Activated CD4-positive, alpha-beta T cell treated with anti-CD3 and anti-CD28 coated beads for 36 hours (primary cell): ENCODE results near the gene DNTTIP2. TPM values are rescaled to one million over a fixed set of nuclear protein-coding genes. Genes with fewer than 3 reads are reported as not detected.
A peak's percentile ranks its signal among the peaks of the same experiment; 100 is the strongest.
"Not testable (repeated sequence)": the region's sequence is repeated elsewhere in the genome, so short reads cannot be mapped to it uniquely, and the experiment has no call there.

ENCODE experiments used
- ATAC-seq: fragments of 200-7000 bp; cut with Tn5 transposase; one replicate; pipeline ENCODE4 v1.10.0; 2021; ENCODE audit warnings: mild to moderate bottlenecking, moderate library complexity
- CTCF ChIA-PET: fragments of 350-600 bp; sonication (Branson Sonifier 250); formaldehyde crosslinking; loops from one replicate; lab custom pipeline; 2021; ENCODE audit warnings: antibody characterized with exemption; lab: Charles Lee
- POLR2A ChIA-PET: fragments of 350-600 bp; sonication (Branson Sonifier 250); formaldehyde crosslinking; loops from one replicate; lab custom pipeline; 2021; ENCODE audit warnings: antibody characterized with exemption, inconsistent platforms; lab: Charles Lee
- DNase-seq: peaks from one replicate; pipeline ENCODE4 v3.0.0-alpha.2; 2020
- H3K27ac Mint-ChIP-seq: one replicate; pipeline ENCODE4 v1.8.0; 2021; ENCODE audit warnings: mixed read lengths
- H3K27me3 Mint-ChIP-seq: one replicate; pipeline ENCODE4 v1.8.0; 2021; ENCODE audit warnings: mixed read lengths
- H3K36me3 Mint-ChIP-seq: one replicate; pipeline ENCODE4 v1.8.0; 2021; ENCODE audit warnings: low read depth, mixed read lengths
- H3K4me1 Mint-ChIP-seq: one replicate; pipeline ENCODE4 v1.8.0; 2021; ENCODE audit warnings: mixed read lengths
- H3K4me3 Mint-ChIP-seq: one replicate; pipeline ENCODE4 v1.8.0; 2021; ENCODE audit warnings: mild to moderate bottlenecking, moderate library complexity, mixed read lengths
- H3K9me3 Mint-ChIP-seq: one replicate; pipeline ENCODE4 v1.8.0; 2021; ENCODE audit warnings: low read depth, mixed read lengths
- intact Hi-C, 2 experiments: fragments of 100-400 bp; cut with DNase I in 1 of 2; cut with micrococcal nuclease in 1 of 2; formaldehyde crosslinking; loops; one replicate each; pipeline versions ENCODE4 v1.14.2 to v1.15.1; 2022 to 2024; cut with DNase I, micrococcal nuclease
- total RNA-seq, 2 experiments: library from RNA; stranded (reverse); gene quantifications; one replicate each; pipeline ENCODE4 v1.2.3, GENCODE V29; 2021

Gene DNTTIP2
- total RNA-seq, 2 experiments from 2014 or later, result 82.8 to 84.9 TPM

- H3K36me3 Mint-ChIP-seq, H3K27ac Mint-ChIP-seq, POLR2A ChIA-PET, H3K4me3 Mint-ChIP-seq, H3K4me1 Mint-ChIP-seq, H3K9me3 Mint-ChIP-seq, ATAC-seq: not testable (repeated sequence)
- DNase-seq, result peak; percentile 63
- H3K27me3 Mint-ChIP-seq, result peaks cover 11% of the 10 kb centered on the region
- intact Hi-C loops, result loop anchor here in 1 of 2 experiments (1.0 kb wide), 1 partner anchor 222 kb away; no protein-coding TSS in a partner anchor
- CTCF ChIA-PET, result interaction anchor here (0.8 to 1.1 kb wide), 4 partner anchors 12 to 404 kb away, joined by 3 read pairs; no protein-coding TSS in a partner anchor
Observed at GRCh38 chr1:93850687-93851326, 28.2 kb downstream of the DNTTIP2 start.

DNA sequence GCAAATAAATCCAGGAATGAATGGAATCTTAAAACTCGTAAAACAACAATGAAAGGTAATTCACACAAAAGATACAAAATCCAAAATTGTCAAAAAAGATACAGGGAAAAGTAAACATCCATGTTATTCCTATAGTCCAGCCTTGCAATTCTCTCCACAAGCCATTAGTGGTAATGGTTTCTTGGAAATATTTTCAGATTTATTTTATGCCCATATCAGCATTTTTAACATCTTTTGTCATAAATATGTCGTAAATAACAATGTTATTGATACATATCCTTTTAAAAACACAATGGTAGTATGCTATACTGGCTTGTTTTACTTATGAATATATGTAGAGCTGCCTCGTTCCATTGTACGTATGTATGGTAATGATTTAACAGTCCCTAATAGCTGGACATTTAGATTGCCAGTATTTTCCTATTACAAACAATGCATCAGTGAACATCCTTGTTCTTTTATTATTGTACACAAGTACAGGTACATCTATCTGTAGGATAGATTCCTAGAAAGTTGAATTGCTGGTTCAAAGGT lies 30.6 kb downstream of the DNTTIP2 start:
- Mint-ChIP-seq H3K27me3 (peaks cover 2% of the 10 kb centered on the region), H3K4me3 (peak overlapping the region; percentile 90), H3K36me3 (peaks cover 3% of the 10 kb centered on the region), H3K27ac (peak overlapping the region; percentile 88), H3K4me1 (peaks cover 20% of the 10 kb centered on the region), H3K9me3 (peaks cover 3% of the 10 kb centered on the region)
- DNase-seq (no peak), ATAC-seq (no peak)
- ChIA-PET POLR2A (no interaction called here), CTCF (interaction anchor here (0.6 to 1.2 kb wide), 6 partner anchors 34 to 1365 kb away, joined by 3 to 4 read pairs (median 3); no protein-coding TSS in a partner anchor)
- intact Hi-C loops, result loop anchor here (5.0 to 10.0 kb wide), 4 partner anchors 231 to 1384 kb away; partner anchors contain the start of genes RPL5 (in 1 of the 2) and RWDD3 (in 1 of the 2)

GRCh38 chr1:93847811-93848288 lies 31.2 kb downstream of the DNTTIP2 start:
- Mint-ChIP-seq H3K4me3 (peak overlapping the region; percentile 90), H3K9me3 (peaks cover 3% of the 10 kb centered on the region), H3K4me1 (peaks cover 20% of the 10 kb centered on the region), H3K27ac (peak overlapping the region; percentile 88), H3K36me3 (peaks cover 3% of the 10 kb centered on the region), H3K27me3 (peaks cover under 1% of the 10 kb centered on the region)
- ATAC-seq (peak; percentile 3), DNase-seq (peak; percentile 76)
- ChIA-PET POLR2A (no interaction called here), CTCF (interaction anchor here (0.6 to 1.2 kb wide), 3 partner anchors 34 to 219 kb away, joined by 3 read pairs; no protein-coding TSS in a partner anchor)
- intact Hi-C loops, result loop anchor here (1.0 to 10.0 kb wide), 17 partner anchors 26 to 1384 kb away; partner anchors contain the start of genes DNTTIP2 (in 2 of the 2), GCLM (in 2 of the 2), ABCD3 (in 1 of the 2) and DIPK1A (in 1 of the 2)

DNA sequence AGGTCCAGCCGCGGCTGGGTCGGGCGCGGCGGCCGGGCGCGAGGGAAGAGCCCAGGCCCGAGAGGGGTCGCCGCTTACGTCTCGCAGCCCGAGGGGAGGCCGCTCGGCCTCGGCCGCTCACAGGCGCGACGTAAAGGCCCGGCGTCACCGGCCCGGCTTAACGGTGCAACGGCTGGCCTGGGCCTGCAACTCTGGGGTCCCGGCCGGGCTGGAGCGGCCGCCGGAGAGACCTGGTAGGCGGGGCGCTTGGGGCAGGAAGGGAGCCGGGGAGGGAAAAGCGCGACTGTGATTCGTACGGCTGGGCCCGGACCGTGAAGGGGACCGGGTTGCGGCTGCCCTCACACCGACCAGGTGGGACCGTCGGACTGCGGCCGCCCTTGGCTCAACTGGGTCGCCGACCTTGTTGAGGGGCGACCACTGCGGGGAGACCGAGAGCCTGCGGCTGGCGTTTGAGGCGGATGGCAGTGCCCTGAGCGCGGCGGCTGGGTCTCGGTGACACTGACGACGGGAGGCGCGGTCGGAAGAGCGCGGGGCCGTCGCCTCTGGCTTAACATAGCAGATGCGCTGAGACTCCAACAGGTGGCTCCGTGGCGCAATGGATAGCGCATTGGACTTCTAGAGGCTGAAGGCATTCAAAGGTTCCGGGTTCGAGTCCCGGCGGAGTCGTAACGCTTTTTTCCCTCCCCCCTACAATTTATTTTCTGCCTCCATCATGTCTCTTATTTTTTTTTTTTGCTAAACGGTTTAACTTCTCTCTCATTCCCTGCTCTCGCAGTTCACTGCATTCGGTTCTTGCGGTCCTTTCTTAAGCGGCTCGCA lies 31.8 kb downstream of the DNTTIP2 start:
- POLR2A ChIA-PET, result no interaction called here
- Mint-ChIP-seq H3K27me3 (no peaks in the 10 kb centered on the region), H3K4me1 (peaks cover 20% of the 10 kb centered on the region), H3K27ac (peak overlapping the region; percentile 88), H3K4me3 (peak overlapping the region; percentile 90), H3K36me3 (peaks cover 3% of the 10 kb centered on the region), H3K9me3 (peaks cover 3% of the 10 kb centered on the region)
- peak; percentile 69 for ATAC-seq
- CTCF ChIA-PET, result interaction anchor here (0.6 to 5.7 kb wide), 5 partner anchors 33 to 218 kb away, joined by 3 to 107 read pairs (median 3); no protein-coding TSS in a partner anchor
- peak; percentile 93 for DNase-seq
- intact Hi-C loops, result loop anchor here (1.0 to 10.0 kb wide), 19 partner anchors 27 to 1385 kb away; partner anchors contain the start of genes DNTTIP2 (in 2 of the 2), GCLM (in 2 of the 2), ABCD3 (in 1 of the 2) and DIPK1A (in 1 of the 2)

DNA sequence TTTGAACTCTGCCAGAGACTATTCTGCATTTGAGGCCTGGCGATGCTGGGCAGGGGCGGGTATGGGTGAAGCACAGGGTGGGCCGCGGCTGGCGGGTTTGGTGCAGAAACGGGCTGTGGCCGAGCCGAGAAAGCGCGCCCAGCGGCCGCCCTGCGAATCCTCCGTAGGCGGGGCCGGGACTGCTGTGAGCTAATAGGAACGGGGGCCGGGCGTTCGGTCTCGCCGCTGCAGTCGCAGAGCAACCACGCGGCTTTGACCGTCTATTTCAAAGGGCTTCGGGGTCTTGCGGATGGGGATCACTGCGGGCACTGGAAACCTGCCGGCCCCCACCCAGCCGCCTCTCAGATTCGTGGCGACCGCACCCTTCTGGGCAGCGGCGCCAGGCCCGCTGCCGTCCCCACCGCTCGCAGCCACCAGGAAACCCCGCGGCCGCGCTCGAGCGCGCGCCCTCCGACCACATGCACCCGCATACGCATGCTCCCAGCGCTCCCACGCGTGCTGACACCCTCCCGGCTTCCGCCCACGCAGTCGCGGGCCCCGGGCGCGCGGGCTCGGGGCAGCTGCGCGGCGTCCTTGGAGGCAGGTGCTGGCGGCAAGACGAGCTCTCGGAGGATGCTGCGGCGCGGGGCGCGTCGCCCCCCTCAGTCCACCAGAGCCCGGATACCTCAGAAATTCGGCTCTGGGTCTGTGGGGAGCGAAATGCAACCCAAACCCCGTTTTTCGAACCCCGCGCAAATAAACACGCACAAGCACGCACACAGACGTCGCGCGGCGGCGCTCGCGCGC lies 32.6 kb downstream of the DNTTIP2 start:
- DNase-seq, result peak; percentile 87
- intact Hi-C loops, result loop anchor here (1.0 to 10.0 kb wide), 12 partner anchors 32 to 1386 kb away; partner anchors contain the start of genes DIPK1A (in 1 of the 2), DNTTIP2 (in 1 of the 2), FNBP1L (in 1 of the 2) and MTF2 (in 1 of the 2)
- CTCF ChIA-PET, result interaction anchor here (0.6 to 5.7 kb wide), 20 partner anchors 21 to 542 kb away, joined by 3 to 107 read pairs (median 4); partner anchors contain the start of genes BCAR3 and DNTTIP2
- H3K36me3 Mint-ChIP-seq, result peaks cover 3% of the 10 kb centered on the region
- ATAC-seq, result peak; percentile 26
- no peaks in the 10 kb centered on the region for H3K27me3 Mint-ChIP-seq
- peaks cover 3% of the 10 kb centered on the region for H3K9me3 Mint-ChIP-seq
- H3K27ac Mint-ChIP-seq, result peak overlapping the region; percentile 88
- POLR2A ChIA-PET, result interaction anchor here (0.9 to 1.4 kb wide), 3 partner anchors 239 to 627 kb away, joined by 3 to 10 read pairs (median 3); no protein-coding TSS in a partner anchor
- peaks cover 20% of the 10 kb centered on the region for H3K4me1 Mint-ChIP-seq
- peak overlapping the region; percentile 90 for H3K4me3 Mint-ChIP-seq

DNA sequence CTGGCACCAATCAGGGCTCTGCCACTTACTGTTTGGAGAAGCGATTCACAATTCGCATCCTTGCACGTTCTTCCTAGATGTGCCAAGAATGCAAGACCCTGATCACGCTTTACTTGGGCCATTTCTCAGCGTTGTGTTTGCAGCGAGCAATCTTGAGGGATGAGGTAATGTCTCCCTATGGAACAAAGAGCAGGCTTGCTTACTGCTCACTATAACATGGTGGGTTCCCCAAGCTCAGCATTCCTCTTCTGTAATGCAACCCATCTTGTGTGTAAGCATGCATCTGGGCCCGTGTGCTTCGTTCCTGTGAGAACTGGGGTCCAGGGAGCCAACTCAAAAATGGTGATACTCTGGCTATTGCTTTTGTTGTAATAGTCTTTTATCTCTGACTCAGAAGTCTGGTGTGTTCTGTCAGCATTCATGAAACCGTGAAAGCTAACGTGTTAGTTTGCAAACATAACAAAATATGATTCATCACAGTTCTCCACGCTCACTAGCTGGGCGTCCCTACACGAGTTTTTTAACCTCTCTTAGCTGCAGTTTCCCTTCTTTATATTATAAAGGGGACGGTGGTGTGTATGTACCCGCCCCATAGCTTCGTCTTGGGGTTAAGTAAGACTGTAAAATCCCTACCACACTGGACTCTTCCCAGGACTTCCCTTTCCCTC lies 33.3 kb downstream of the DNTTIP2 start:
- Mint-ChIP-seq H3K27me3 (no peaks in the 10 kb centered on the region), H3K27ac (peak overlapping the region; percentile 88), H3K9me3 (peaks cover 3% of the 10 kb centered on the region), H3K4me1 (peaks cover 20% of the 10 kb centered on the region), H3K4me3 (peak overlapping the region; percentile 90), H3K36me3 (peaks cover 3% of the 10 kb centered on the region)
- CTCF ChIA-PET, result interaction anchor here (0.6 to 5.7 kb wide), 21 partner anchors 22 to 541 kb away, joined by 3 to 107 read pairs (median 4); partner anchors contain the start of genes BCAR3 and DNTTIP2
- peak; percentile 63 for ATAC-seq
- intact Hi-C loops, result loop anchor here (1.0 to 10.0 kb wide), 17 partner anchors 22 to 1387 kb away; partner anchors contain the start of genes FNBP1L (in 2 of the 2), ABCD3 (in 1 of the 2), DIPK1A (in 1 of the 2) and DNTTIP2 (in 1 of the 2)
- DNase-seq, result peak; percentile 62
- POLR2A ChIA-PET, result interaction anchor here (0.9 to 1.4 kb wide), 3 partner anchors 238 to 626 kb away, joined by 3 to 10 read pairs (median 3); no protein-coding TSS in a partner anchor

- ATAC-seq, result no peak
- POLR2A ChIA-PET, result no interaction called here
- CTCF ChIA-PET, result interaction anchor here (0.6 to 5.7 kb wide), 30 partner anchors 10 to 540 kb away, joined by 3 to 107 read pairs (median 4); no protein-coding TSS in a partner anchor
- peaks cover 24% of the 10 kb centered on the region for H3K4me1 Mint-ChIP-seq
- no peaks in the 10 kb centered on the region for H3K27me3 Mint-ChIP-seq
- intact Hi-C loops, result loop anchor here (1.0 to 10.0 kb wide), 13 partner anchors 21 to 1388 kb away; partner anchors contain the start of genes ABCD3 (in 1 of the 2), FNBP1L (in 1 of the 2), RPL5 (in 1 of the 2) and RWDD3 (in 1 of the 2)
- H3K9me3 Mint-ChIP-seq, result no peaks in the 10 kb centered on the region
- no peak overlapping the region for H3K4me3 Mint-ChIP-seq
- DNase-seq, result peak; percentile 52
- H3K36me3 Mint-ChIP-seq, result peaks cover 3% of the 10 kb centered on the region
- no peak overlapping the region for H3K27ac Mint-ChIP-seq
Observed at GRCh38 chr1:93844262-93845045, 34.6 kb downstream of the DNTTIP2 start.

GRCh38 chr1:93842750-93843500 lies 36.1 kb downstream of the DNTTIP2 start:
- Mint-ChIP-seq H3K4me3 (no peak overlapping the region), H3K4me1 (peaks cover 21% of the 10 kb centered on the region), H3K27ac (no peak overlapping the region), H3K9me3 (no peaks in the 10 kb centered on the region), H3K36me3 (peaks cover 3% of the 10 kb centered on the region), H3K27me3 (no peaks in the 10 kb centered on the region)
- DNase-seq, result no peak
- POLR2A ChIA-PET, result no interaction called here
- intact Hi-C loops, result loop anchor here in 1 of 2 experiments (10.0 kb wide), 2 partner anchors 538 to 1008 kb away; partner anchors contain the start of gene RPL5
- no peak for ATAC-seq
- CTCF ChIA-PET, result interaction anchor here (0.6 to 5.7 kb wide), 11 partner anchors 17 to 541 kb away, joined by 3 to 107 read pairs (median 4); no protein-coding TSS in a partner anchor
